K562 (cell line): ENCODE results near the gene HARS2. TPM values are rescaled to one million over a fixed set of nuclear protein-coding genes. Genes with fewer than 3 reads are reported as not detected.

Experiments used
- ARID2 ChIP-seq: fragments of 450-650 bp; IDR thresholded peaks from 2 replicates; pipeline ENCODE4 v1.6.1; 2017; ENCODE audit warnings: antibody characterized with exemption, mild to moderate bottlenecking
- BCL6 ChIP-seq: fragments of 250-450 bp; sonication (Bioruptor Pico); IDR thresholded peaks from 2 replicates; pipeline ENCODE4 v1.4.0; 2020
- CBX5 ChIP-seq: IDR thresholded peaks from 2 replicates; pipeline ENCODE4 v1.6.1; 2014; ENCODE audit warnings: low read depth, borderline replicate concordance
- CTBP1 ChIP-seq: fragments of 450-650 bp; IDR thresholded peaks from 2 replicates; pipeline ENCODE4 v1.6.1; 2016; ENCODE audit warnings: borderline replicate concordance
- MEIS2 ChIP-seq: fragments of 450-650 bp; IDR thresholded peaks from 2 replicates; pipeline ENCODE4 v1.6.1; 2014; ENCODE audit warnings: mild to moderate bottlenecking; ENCODE audit not compliant: partially characterized antibody
- MXI1 ChIP-seq: IDR thresholded peaks from 2 replicates; pipeline ENCODE4 v1.6.1; 2011; ENCODE audit warnings: low read depth, mild to moderate bottlenecking, improper control_type of control experiment, low read length
- MYNN ChIP-seq, 2 experiments: sonication (generic); formaldehyde crosslinking in 1 of 2; IDR thresholded peaks; 2 replicates each; pipeline versions ENCODE4 v1.5.0 to v1.6.1; 2016 to 2020; ENCODE audit warnings: antibody characterized with exemption in 1 of 2, missing genetic modification reagents in 1 of 2
- NR2C2 ChIP-seq, 2 experiments: fragments of 200-800 bp in 1 of 2; sonication (Bioruptor generic) in 1 of 2; sonication (generic) in 1 of 2; formaldehyde crosslinking in 1 of 2; IDR thresholded peaks; 2 replicates each; pipeline versions ENCODE4 v1.6.1 to v1.8.0; 2016 to 2022; ENCODE audit warnings: mild to moderate bottlenecking in 1 of 2, missing compliant biosample characterization in 1 of 2, missing genetic modification characterization in 1 of 2, missing genetic modification reagents in 1 of 2
- NRF1 ChIP-seq, 2 experiments: fragments of 450-650 bp; IDR thresholded peaks in 1 of 2; conservative IDR thresholded peaks in 1 of 2; 2 replicates each; pipeline ENCODE4 v1.6.1; 2014; ENCODE audit warnings: mild to moderate bottlenecking in 2 of 2
- PHB ChIP-seq: fragments of 250-450 bp; sonication (Bioruptor Pico); IDR thresholded peaks from 2 replicates; pipeline ENCODE4 v1.5.0; 2021
- PML ChIP-seq: IDR thresholded peaks from 2 replicates; pipeline ENCODE4 v1.6.1; 2012; ENCODE audit warnings: low read length, inconsistent platforms
- PRMT5 ChIP-seq: sonication (generic); formaldehyde crosslinking; IDR thresholded peaks from 2 replicates; pipeline ENCODE4 v1.5.0; 2020; ENCODE audit warnings: missing genetic modification reagents
- RCOR1 ChIP-seq, 2 experiments: IDR thresholded peaks; 2 replicates each; pipeline ENCODE4 v1.6.1; 2012; ENCODE audit warnings: low read depth in 2 of 2, low read length in 2 of 2, borderline replicate concordance in 1 of 2, improper control_type of control experiment in 1 of 2
- SMAD1 ChIP-seq: fragments of 150-350 bp; IDR thresholded peaks from 2 replicates; pipeline ENCODE4 v1.6.1; 2014; ENCODE audit warnings: low read length, low read depth; ENCODE audit not compliant: partially characterized antibody
- SMARCA4 ChIP-seq: fragments of 450-650 bp; IDR thresholded peaks from 2 replicates; pipeline ENCODE4 v1.6.1; 2016
- ZKSCAN3 ChIP-seq: fragments of 250-450 bp; sonication (Bioruptor Pico); IDR thresholded peaks from 2 replicates; pipeline ENCODE4 v1.4.0; 2020
- ZNF146 ChIP-seq: IDR thresholded peaks from one replicate; pipeline ENCODE4 v1.6.1; 2018; ENCODE audit warnings: missing compliant biosample characterization; ENCODE audit not compliant: unreplicated experiment
- ZNF239 ChIP-seq: fragments of 250-450 bp; sonication (Bioruptor Pico); IDR thresholded peaks from 2 replicates; pipeline ENCODE4 v1.4.0; 2020; ENCODE audit warnings: mild to moderate bottlenecking
- ZNF507 ChIP-seq: conservative IDR thresholded peaks from 2 replicates; pipeline ENCODE4 v1.6.1; 2017; ENCODE audit warnings: missing genetic modification characterization, missing compliant biosample characterization
- polyA plus RNA-seq, 8 experiments: library from polyadenylated mRNA; depleted of rRNA in 4 of 8; stranded (reverse) in 5 of 8; unstranded in 3 of 8; fragments of >200 nt; fragmentation: Nextera tagmentation in 2 of 8; fragmentation: Illumina TruSeq in 1 of 8; extraction: Ambion mirVana in 2 of 8; extraction: Trizol in 1 of 8; gene quantifications; 2 replicates each; pipeline versions ENCODE4 v1.2.1 to v1.2.3, GENCODE V29; 2011 to 2014; ENCODE audit warnings: inconsistent platforms in 1 of 8, missing spikeins in 1 of 8
- total RNA-seq, 7 experiments: library from RNA; depleted of rRNA in 6 of 7; stranded (reverse); fragments of >200 nt in 6 of 7; fragmentation: Illumina TruSeq in 2 of 7; extraction: Trizol in 2 of 7; gene quantifications; 2 replicates each; pipeline versions ENCODE4 v1.2.1 to v1.2.3, GENCODE V29; 2011 to 2021; ENCODE audit warnings: low replicate concordance in 1 of 7
- TF ChIP-seq, protein P1 (sequence below), 2 experiments: fragments of 450-650 bp in 1 of 2; sonication (generic) in 1 of 2; formaldehyde crosslinking in 1 of 2; IDR thresholded peaks; 2 replicates each; pipeline versions ENCODE4 v1.7.1 to v1.9.0; 2016 to 2022; ENCODE audit warnings: inconsistent platforms in 1 of 2, mild to moderate bottlenecking in 1 of 2, missing genetic modification reagents in 1 of 2
- TF ChIP-seq, protein P2 (sequence below): fragments of 450-650 bp; IDR thresholded peaks from 2 replicates; pipeline ENCODE4 v1.6.1; 2016; ENCODE audit warnings: missing biosample characterization, missing genetic modification characterization

Gene HARS2
- total and polyA plus RNA-seq, 9 of the 15 experiments (the other 6 are each of a cell fraction or from before 2014, with no cell fraction given): 8.5 to 41.6 (median 27.1) TPM

DNA sequence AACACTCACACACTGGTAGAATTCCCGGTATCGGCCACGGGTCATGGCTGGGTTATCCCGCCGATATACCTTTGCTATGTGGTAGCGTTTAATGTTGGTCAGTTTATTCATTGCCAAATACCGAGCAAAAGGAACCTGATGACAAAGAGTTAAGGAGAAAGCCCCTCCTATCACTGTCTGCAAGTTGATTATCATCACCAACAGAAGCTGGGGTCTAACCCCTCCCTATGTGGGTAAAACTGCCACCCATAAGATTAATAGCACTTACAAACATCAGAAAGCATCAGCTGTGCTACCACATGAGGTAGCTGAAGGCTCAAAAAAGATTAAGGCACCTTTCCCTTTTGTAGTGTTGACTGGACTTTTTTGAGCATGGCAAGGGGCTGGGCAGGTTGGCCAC is 12.3 kb upstream of the HARS2 start (continued):
- peak; percentile 40; the same call in 1 of the 2 replicates for TF ChIP-seq PML
- TF ChIP-seq, protein P1, sequence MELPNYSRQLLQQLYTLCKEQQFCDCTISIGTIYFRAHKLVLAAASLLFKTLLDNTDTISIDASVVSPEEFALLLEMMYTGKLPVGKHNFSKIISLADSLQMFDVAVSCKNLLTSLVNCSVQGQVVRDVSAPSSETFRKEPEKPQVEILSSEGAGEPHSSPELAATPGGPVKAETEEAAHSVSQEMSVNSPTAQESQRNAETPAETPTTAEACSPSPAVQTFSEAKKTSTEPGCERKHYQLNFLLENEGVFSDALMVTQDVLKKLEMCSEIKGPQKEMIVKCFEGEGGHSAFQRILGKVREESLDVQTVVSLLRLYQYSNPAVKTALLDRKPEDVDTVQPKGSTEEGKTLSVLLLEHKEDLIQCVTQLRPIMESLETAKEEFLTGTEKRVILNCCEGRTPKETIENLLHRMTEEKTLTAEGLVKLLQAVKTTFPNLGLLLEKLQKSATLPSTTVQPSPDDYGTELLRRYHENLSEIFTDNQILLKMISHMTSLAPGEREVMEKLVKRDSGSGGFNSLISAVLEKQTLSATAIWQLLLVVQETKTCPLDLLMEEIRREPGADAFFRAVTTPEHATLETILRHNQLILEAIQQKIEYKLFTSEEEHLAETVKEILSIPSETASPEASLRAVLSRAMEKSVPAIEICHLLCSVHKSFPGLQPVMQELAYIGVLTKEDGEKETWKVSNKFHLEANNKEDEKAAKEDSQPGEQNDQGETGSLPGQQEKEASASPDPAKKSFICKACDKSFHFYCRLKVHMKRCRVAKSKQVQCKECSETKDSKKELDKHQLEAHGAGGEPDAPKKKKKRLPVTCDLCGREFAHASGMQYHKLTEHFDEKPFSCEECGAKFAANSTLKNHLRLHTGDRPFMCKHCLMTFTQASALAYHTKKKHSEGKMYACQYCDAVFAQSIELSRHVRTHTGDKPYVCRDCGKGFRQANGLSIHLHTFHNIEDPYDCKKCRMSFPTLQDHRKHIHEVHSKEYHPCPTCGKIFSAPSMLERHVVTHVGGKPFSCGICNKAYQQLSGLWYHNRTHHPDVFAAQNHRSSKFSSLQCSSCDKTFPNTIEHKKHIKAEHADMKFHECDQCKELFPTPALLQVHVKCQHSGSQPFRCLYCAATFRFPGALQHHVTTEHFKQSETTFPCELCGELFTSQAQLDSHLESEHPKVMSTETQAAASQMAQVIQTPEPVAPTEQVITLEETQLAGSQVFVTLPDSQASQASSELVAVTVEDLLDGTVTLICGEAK (IDR thresholded peaks at IDR 0.05): no peak
- TF ChIP-seq, protein P1 (CRISPR knock-in tag; IDR thresholded peaks at IDR 0.05): no peak
- TF ChIP-seq BCL6 (CRISPR knock-in tag): no peak
- TF ChIP-seq ZKSCAN3 (CRISPR knock-in tag): no peak
- TF ChIP-seq RCOR1 (IDR thresholded peaks at IDR 0.05; ENCODE audit: borderline replicate concordance in 1 of 2, low read depth in 2 of 2, low read length in 2 of 2): 0 out of 4 replicates have a peak, but pooled peaks of 1 of the 2 experiments have one; percentile 19
- peak; percentile 61; the same call in 1 of the 2 replicates for TF ChIP-seq MYNN (IDR thresholded peaks at IDR 0.05)
- no peak for TF ChIP-seq MYNN (CRISPR knock-in tag; IDR thresholded peaks at IDR 0.05)
- no peak for TF ChIP-seq CTBP1
- TF ChIP-seq PRMT5 (CRISPR knock-in tag): no peak
- TF ChIP-seq PHB (CRISPR knock-in tag): no peak
- 0 out of 2 replicates have a peak, but pooled peaks have one; percentile 24 for TF ChIP-seq SMARCA4
- TF ChIP-seq, protein P2, sequence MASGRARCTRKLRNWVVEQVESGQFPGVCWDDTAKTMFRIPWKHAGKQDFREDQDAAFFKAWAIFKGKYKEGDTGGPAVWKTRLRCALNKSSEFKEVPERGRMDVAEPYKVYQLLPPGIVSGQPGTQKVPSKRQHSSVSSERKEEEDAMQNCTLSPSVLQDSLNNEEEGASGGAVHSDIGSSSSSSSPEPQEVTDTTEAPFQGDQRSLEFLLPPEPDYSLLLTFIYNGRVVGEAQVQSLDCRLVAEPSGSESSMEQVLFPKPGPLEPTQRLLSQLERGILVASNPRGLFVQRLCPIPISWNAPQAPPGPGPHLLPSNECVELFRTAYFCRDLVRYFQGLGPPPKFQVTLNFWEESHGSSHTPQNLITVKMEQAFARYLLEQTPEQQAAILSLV (tag): no peak
- TF ChIP-seq ZNF507 (tag): no peak
- no peak for TF ChIP-seq SMAD1
- peak; percentile 98 for TF ChIP-seq MEIS2
- TF ChIP-seq MXI1: 0 out of 2 replicates have a peak, but pooled peaks have one; percentile 48
- no peak for TF ChIP-seq ZNF146 (CRISPR knock-in tag)
- no peak for TF ChIP-seq ARID2
- TF ChIP-seq NR2C2 (CRISPR knock-in tag; IDR thresholded peaks at IDR 0.05): no peak
- no peak for TF ChIP-seq NR2C2 (tag; IDR thresholded peaks at IDR 0.05)
- no peak for TF ChIP-seq CBX5
- TF ChIP-seq ZNF239 (CRISPR knock-in tag): no peak
- no peak for TF ChIP-seq NRF1 (conservative IDR thresholded peaks at IDR 0.05 in 1 of 2, IDR thresholded peaks at IDR 0.05 in 1 of 2)
